Activated CD4-positive, alpha-beta T cell treated with anti-CD3 and anti-CD28 coated beads, Interleukin-2, Interleukin-6, amounts not matched to agents 100 ng/mL and 50 ng/mL, durations not matched to agents 16 hours and 8 hours (primary cell): ENCODE data around the gene TAS2R13.

Experiments used
- DNase-seq: peaks from one replicate; pipeline ENCODE4 v3.0.0-alpha.2; 2020

The TAS2R13 gene, protein sequence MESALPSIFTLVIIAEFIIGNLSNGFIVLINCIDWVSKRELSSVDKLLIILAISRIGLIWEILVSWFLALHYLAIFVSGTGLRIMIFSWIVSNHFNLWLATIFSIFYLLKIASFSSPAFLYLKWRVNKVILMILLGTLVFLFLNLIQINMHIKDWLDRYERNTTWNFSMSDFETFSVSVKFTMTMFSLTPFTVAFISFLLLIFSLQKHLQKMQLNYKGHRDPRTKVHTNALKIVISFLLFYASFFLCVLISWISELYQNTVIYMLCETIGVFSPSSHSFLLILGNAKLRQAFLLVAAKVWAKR

DNA sequence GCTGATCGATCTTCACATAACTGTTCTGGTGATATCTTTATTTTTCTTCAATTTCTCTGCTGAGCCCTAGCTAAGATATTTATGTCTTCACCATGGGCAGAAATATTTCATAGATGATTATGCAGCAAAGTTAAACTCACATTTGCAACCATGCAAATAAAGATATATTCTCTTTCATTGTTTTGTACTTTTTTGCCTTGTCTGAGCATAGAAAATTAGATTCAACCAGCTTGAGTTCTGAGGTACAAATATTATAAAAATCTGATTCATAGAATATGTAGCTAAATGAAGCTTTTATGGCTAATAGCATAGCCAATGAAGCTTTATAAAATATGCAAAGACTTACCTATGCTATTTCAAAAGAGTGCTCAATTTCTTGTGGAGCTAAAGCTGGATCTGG lies at the start of gene TAS2R13:
TSS of gene TAS2R13 (minus strand) at position 101 of the 400 bp plus-strand sequence. CDS start 264 bp downstream, outside the sequence.
- no peak for DNase-seq

DNA sequence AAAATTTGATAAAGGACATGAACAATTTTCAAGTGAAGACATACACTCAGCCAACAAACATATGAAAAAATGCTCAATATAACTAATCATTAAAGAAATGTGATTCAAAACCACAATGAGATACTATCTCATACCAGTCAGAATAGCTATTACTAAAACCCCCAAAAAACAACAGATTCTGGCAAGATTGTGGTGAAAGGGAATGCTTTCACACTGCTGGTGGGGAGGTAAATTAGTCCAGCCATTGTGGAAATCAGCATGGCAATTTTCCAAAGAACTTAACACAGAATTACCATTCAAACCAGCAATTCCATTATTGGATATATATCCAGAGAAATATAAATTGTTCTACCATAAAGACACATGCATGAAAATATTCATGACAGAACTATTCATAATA lies 48.4 kb upstream of the TAS2R13 start:
- DNase-seq = no peak

- DNase-seq = no peak
Measured at GRCh38 chr12:10956085-10956484, 46.7 kb upstream of the TAS2R13 start.

GRCh38 chr12:10952645-10953044 lies 43.3 kb upstream of the TAS2R13 start:
- DNase-seq = no peak

DNA sequence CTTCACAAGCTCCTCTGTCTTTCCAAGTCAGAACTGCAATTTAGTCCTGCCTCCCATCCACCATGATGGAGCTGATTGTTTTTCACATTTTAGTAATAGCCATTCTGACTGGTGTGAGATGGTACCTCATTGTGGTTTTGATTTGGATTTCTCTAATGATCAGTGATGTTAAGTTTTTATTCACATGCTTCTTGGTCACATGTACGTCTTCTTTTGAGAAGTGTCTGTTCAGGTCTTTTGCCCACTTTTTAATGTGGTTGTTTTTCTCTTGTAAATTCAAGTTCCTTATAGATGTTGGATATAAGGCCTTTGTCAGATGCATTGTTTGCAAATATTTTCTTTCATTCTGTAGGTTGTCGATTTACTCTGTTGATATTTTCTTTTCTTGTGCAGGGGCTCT lies 33.8 kb upstream of the TAS2R13 start:
- no peak for DNase-seq

DNA sequence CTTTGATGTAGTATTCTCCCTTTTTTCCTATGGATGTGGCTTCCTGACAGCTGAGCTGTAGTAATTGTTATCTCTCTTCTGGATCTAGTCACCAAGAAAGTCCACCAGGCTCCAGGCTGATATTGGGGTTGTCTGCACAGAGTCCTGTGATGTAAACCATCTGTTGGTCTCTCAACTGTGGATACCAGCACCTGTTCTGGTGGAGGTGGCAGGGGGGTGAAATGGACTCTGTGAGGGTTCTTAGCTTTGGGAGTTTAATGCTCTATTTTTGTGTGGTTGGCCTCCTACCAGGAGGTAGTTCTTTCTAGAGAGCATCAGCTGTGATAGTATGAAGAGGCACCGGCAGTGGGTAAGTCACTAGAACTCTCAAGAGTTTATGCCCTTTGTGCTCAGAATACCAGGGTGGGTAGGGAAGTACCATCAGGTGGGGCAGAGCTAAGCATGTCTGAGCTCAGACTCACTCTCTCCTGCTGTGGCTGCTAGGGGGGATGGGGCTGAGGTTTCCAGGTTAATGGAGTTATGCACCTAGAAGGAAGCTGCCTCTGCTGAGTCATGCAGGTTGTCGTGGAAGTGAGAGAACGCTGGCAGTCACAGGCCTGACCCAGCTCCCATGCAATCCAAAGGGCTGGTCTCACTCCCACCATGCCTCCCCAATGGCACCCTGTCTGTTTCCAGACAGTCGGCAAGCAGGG lies 32.7 kb upstream of the TAS2R13 start:
- DNase-seq = no peak

DNA sequence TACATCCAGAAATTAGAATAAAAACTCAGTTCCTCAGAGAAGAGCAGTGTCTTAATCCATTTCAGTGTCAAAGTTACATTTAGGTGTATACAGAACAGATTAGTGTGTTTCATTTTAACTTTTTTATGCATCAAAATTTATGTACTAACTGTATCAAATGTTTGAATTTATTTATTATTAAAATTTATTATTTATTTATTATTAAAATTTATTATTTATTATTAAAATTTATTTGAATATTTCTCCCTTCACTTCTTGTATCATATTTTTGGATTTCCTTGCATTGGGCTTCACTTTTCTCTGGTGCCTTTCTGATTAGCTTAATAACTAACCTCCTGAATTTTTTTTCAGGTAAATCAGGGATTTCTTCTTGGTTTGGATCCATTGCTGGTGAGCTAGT lies 32.0 kb upstream of the TAS2R13 start:
- no peak for DNase-seq

GRCh38 chr12:10940389-10940788 lies 31.0 kb upstream of the TAS2R13 start:
- no peak for DNase-seq

GRCh38 chr12:10939163-10939562 lies 29.8 kb upstream of the TAS2R13 start, which contains the start of gene TAS2R14:
Gene TAS2R14, minus strand, starts transcription at chr12:10939263. Its CDS starts 56 bp downstream, at chr12:10939207.
- no peak for DNase-seq

GRCh38 chr12:10936506-10936905 lies 27.1 kb upstream of the TAS2R13 start:
- no peak for DNase-seq

GRCh38 chr12:10928746-10929286 lies 19.5 kb upstream of the TAS2R13 start, which contains the start of gene PRH2:
Gene PRH2, plus strand, starts transcription at chr12:10929236. Its CDS starts 38 bp downstream, at chr12:10929274.
- DNase-seq = no peak

DNA sequence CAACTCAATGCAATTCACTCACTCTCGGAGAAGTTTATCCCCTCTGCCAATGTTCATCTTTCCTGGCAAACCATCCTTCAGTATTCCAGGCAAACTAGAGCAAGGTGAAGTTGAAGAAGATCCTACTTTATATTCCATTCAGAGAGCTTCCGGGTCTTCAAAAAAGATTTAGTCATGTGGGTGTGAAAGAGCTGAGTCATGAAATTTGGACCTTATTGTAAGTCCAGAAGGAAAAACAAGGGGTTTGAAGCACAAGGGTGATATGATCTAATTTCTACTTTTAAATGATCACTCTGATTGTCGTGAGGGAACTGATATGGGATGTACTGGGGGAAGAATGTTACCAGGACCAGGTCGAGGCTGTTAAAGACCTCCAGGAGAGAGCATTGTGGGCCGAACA lies 16.9 kb upstream of the TAS2R13 start:
- DNase-seq = no peak

DNA sequence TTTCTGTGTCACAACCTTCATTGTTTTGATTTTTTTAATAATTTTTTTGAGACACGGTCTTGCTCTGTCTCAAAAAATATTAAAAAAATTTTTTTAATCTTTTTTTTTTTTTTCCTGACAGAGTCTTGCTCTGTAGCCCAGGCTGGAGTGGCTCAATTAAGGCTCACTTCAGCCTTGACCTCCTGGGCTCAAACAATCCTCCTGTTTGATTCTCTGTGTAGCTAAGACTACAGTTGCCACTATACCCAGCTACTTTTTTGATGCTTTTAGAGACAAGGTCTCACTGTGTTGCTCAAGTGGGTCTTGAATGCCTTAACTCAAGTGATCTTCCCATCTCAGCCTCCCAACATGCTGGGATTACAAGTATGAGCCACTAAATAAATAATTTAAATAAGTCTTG lies 10.4 kb upstream of the TAS2R13 start:
- no peak for DNase-seq

DNA sequence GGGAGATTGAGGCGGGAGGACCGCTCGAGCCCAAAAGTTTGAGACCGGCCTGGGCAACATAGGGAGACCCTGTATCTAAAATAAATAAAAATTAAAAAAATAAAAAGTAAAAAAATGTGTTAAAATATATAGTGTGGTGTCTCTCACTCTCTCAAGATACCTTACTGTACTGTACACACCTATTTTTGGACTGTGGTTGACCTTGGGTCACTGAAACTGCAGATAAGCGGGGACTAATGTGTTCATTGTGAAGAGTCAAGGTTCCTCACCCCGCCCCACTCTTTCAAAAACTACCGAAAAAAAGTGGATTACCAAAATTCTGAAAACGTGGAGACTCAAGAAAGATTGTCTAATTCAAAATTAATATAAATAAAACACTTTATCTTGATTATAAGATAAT lies 1.0 kb upstream of the TAS2R13 start:
- DNase-seq = no peak

- DNase-seq = no peak
Measured at GRCh38 chr12:10904686-10905085, 4.7 kb downstream of the TAS2R13 start.

DNA sequence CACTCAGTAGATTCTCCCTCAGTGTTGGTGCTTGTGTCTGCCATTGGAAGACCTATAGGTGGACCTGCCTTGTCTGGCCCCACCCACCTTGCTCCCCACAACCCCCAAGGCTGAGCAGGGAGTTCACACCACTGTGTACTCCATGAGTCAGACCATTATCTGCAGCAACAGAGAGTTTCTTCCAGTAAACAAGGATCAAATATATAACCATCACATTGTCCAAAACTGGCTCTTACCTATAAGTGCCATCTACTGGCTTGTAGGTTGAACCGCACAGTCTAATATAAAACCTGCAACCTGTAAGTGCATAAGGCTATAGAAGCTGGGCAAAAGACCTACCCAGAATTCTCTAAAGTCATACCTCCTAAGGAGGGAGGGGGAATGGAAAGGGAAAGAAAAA lies 7.9 kb downstream of the TAS2R13 start:
- DNase-seq = no peak

DNA sequence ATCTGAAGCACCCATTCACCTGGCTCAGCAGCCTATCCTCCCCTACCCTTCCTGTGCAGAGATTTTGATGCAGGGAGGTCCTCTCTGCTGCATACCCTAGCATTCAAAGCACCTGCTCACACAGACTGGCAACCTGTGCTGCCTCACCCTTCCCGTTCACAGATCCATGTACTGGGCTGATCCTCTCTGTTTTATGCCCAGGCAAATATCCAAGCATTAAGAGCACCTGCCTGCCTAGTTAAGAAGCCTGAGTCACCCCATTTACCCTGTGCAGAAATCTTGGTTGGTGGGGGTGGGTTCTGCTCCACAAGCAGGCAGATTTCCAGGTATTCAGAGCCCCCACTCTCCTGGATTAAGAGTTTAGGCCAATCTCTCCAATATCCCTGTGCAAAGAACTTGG lies 8.4 kb downstream of the TAS2R13 start:
- DNase-seq = no peak

DNA sequence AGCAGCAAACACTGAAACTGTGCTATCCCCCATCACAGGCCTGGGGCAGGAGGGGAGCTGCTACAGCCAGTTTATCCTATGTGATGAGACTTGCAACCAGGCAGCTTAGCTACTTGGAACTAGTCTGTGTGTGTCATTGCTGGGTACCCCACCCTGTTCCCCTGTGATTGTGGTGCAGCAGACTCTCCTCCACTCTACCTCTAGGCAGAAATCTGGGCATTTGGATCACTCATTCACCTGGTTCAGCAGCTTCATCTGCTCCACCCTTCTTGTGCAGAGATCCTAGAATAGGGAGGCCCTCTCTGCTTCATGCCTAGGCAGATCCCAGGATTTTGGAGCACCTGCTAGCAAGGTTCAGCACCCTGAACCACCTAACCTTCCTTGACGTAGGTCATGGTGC lies 8.8 kb downstream of the TAS2R13 start:
- no peak for DNase-seq

GRCh38 chr12:10896854-10897253 lies 12.5 kb downstream of the TAS2R13 start:
- no peak for DNase-seq

GRCh38 chr12:10891937-10892336 lies 17.4 kb downstream of the TAS2R13 start:
- DNase-seq = no peak

GRCh38 chr12:10889226-10889625 lies 20.1 kb downstream of the TAS2R13 start:
- no peak for DNase-seq

- no peak for DNase-seq
Measured at GRCh38 chr12:10884086-10884725, 25.2 kb downstream of the TAS2R13 start, which contains the start of gene PRH1. Gene PRH1, minus strand, starts transcription at chr12:10884255. Its CDS starts 38 bp downstream, at chr12:10884217.

GRCh38 chr12:10873378-10873777 lies 36.0 kb downstream of the TAS2R13 start:
- no peak for DNase-seq
